GM21515 (cell line): ENCODE measurements around the gene C10orf71.

Experiments
- ATAC-seq: cut with Tn5 transposase; IDR thresholded peaks from one replicate; pipeline ENCODE4 v1.9.1; 2021; ENCODE audit not compliant: unreplicated experiment

C10orf71 gene

GRCh38 chr10:49298983-49299815 lies at the start of gene C10orf71:
C10orf71 (plus strand) TSS chr10:49299170; CDS start chr10:49322546, 23,376 bp downstream.
- ATAC-seq = no peak

GRCh38 chr10:49252313-49253034 lies 46.5 kb upstream of the C10orf71 start:
- ATAC-seq = no peak

GRCh38 chr10:49253340-49253906 lies 45.5 kb upstream of the C10orf71 start:
- no peak for ATAC-seq

- ATAC-seq = no peak
Observed at GRCh38 chr10:49254150-49254549, 44.8 kb upstream of the C10orf71 start.

- no peak for ATAC-seq
Observed at GRCh38 chr10:49254556-49255318, 44.2 kb upstream of the C10orf71 start.

GRCh38 chr10:49255883-49256282 lies 43.1 kb upstream of the C10orf71 start:
- no peak for ATAC-seq

- no peak for ATAC-seq
Observed at GRCh38 chr10:49257154-49257553, 41.8 kb upstream of the C10orf71 start.

- no peak for ATAC-seq
Observed at GRCh38 chr10:49257626-49258349, 41.2 kb upstream of the C10orf71 start.

- no peak for ATAC-seq
Observed at GRCh38 chr10:49258350-49258683, 40.7 kb upstream of the C10orf71 start.

GRCh38 chr10:49260644-49261296 lies 38.2 kb upstream of the C10orf71 start:
- no peak for ATAC-seq

GRCh38 chr10:49263591-49263990 lies 35.4 kb upstream of the C10orf71 start:
- ATAC-seq = no peak

GRCh38 chr10:49264177-49264677 lies 34.7 kb upstream of the C10orf71 start:
- ATAC-seq = no peak

- no peak for ATAC-seq
Observed at GRCh38 chr10:49265885-49266284, 33.1 kb upstream of the C10orf71 start.

- no peak for ATAC-seq
Observed at GRCh38 chr10:49268185-49268584, 30.8 kb upstream of the C10orf71 start.

- ATAC-seq = no peak
Observed at GRCh38 chr10:49269523-49269922, 29.4 kb upstream of the C10orf71 start.

GRCh38 chr10:49270565-49270964 lies 28.4 kb upstream of the C10orf71 start:
- no peak for ATAC-seq

- ATAC-seq = no peak
Observed at GRCh38 chr10:49271346-49271745, 27.6 kb upstream of the C10orf71 start.

- ATAC-seq = no peak
Observed at GRCh38 chr10:49272251-49273081, 26.5 kb upstream of the C10orf71 start.

- ATAC-seq = no peak
Observed at GRCh38 chr10:49273082-49273465, 25.9 kb upstream of the C10orf71 start.
